Epithelial cell of proximal tubule (primary cell): ENCODE data around the gene DLX6. TPM values are rescaled to one million over a fixed set of nuclear protein-coding genes. Genes with fewer than 3 reads are reported as not detected.

ENCODE experiments used
- DNase-seq: peaks from one replicate; pipeline ENCODE4 v3.0.0-alpha.2; 2011; ENCODE audit warnings: low read depth
- H3K4me3 ChIP-seq: 2 replicates; pipeline ENCODE4 v1.5.1; 2011; ENCODE audit warnings: low read depth, mild to moderate bottlenecking, low read length
- CTCF ChIP-seq: conservative IDR thresholded peaks from 2 replicates; pipeline ENCODE4 v1.5.1; 2012; ENCODE audit warnings: low read depth, mild to moderate bottlenecking, low read length
- total RNA-seq: library from RNA; depleted of rRNA; stranded (reverse); fragments of >200 nt; gene quantifications from 2 replicates; pipeline ENCODE4 v1.2.3, GENCODE V29; 2015

Gene DLX6
- total RNA-seq, result not detected in 2 replicates

- no peak for DNase-seq
- TF ChIP-seq CTCF, result no peak
- H3K4me3 ChIP-seq, result peak within 1 kb of the TSS; percentile 29
These were observed at the start of gene DLX6 for GRCh38 chr7:97005183-97006054. Gene DLX6 (plus strand): TSS chr7:97005553. CDS start chr7:97005978, 425 bp downstream.

GRCh38 chr7:96959135-96959534 is 46.2 kb upstream of the DLX6 start:
- H3K4me3 ChIP-seq, result no peak overlapping the region
- no peak for DNase-seq
- TF ChIP-seq CTCF, result no peak

GRCh38 chr7:96962221-96962885 is 43.0 kb upstream of the DLX6 start:
- H3K4me3 ChIP-seq, result no peak overlapping the region
- TF ChIP-seq CTCF, result no peak
- DNase-seq, result no peak

- DNase-seq, result no peak
- no peak overlapping the region for H3K4me3 ChIP-seq
- TF ChIP-seq CTCF, result no peak
These were observed 36.4 kb upstream of the DLX6 start for GRCh38 chr7:96968981-96969380.

- no peak for DNase-seq
- no peak for TF ChIP-seq CTCF
- no peak overlapping the region for H3K4me3 ChIP-seq
These were observed 34.6 kb upstream of the DLX6 start for GRCh38 chr7:96970739-96971138.

- no peak overlapping the region for H3K4me3 ChIP-seq
- TF ChIP-seq CTCF, result no peak
- DNase-seq, result no peak
These were observed 31.4 kb upstream of the DLX6 start for GRCh38 chr7:96973986-96974385.
